PC-3 (cell line): ENCODE data around the gene CYTH4. TPM values are rescaled to one million over a fixed set of nuclear protein-coding genes. Genes with fewer than 3 reads are reported as not detected.

Experiments used
- ATAC-seq: fragments of 200-7000 bp; cut with Tn5 transposase; 2 replicates; pipeline ENCODE4 v1.9.1; 2020; ENCODE audit warnings: mild to moderate bottlenecking, moderate library complexity
- BruUV-seq: library from RNA; stranded (reverse); fragments of 400-500 nt; replicated peaks from 2 replicates; lab custom pipeline; 2021; lab: Mats Ljungman, UMichigan
- CTCF ChIA-PET: fragments of 300-600 bp; sonication (Branson Sonifier 250); formaldehyde crosslinking; loops from one replicate; lab custom pipeline; 2022; ENCODE audit warnings: antibody characterized with exemption; lab: Charles Lee
- POLR2A ChIA-PET: fragments of 300-600 bp; sonication (Branson Sonifier 250); formaldehyde crosslinking; loops from one replicate; lab custom pipeline; 2022; ENCODE audit warnings: antibody characterized with exemption; ENCODE audit not compliant: unreplicated experiment; lab: Charles Lee
- DNase-seq: peaks from one replicate; pipeline ENCODE4 v3.0.0-alpha.2; 2015
- H2AFZ ChIP-seq: fragments of 300-600 bp; sonication (generic); 2 replicates; pipeline ENCODE4 v1.6.0; 2016; ENCODE audit warnings: antibody characterized with exemption, low read length
- H3F3A ChIP-seq: fragments of 300-600 bp; sonication (generic); one replicate; pipeline ENCODE4 v1.6.0; 2017; ENCODE audit warnings: antibody characterized with exemption, low read length, control low read depth, mild to moderate bottlenecking; ENCODE audit not compliant: unreplicated experiment
- H3K27ac ChIP-seq: fragments of 300-600 bp; sonication (generic); 2 replicates; pipeline ENCODE4 v1.5.1; 2016; ENCODE audit warnings: mild to moderate bottlenecking, low read length
- H3K27me3 ChIP-seq: fragments of 300-600 bp; sonication (generic); 2 replicates; pipeline ENCODE4 v1.6.1; 2016; ENCODE audit warnings: low read length, mixed read lengths
- H3K36me3 ChIP-seq: fragments of 300-600 bp; sonication (generic); 2 replicates; pipeline ENCODE4 v1.6.1; 2016; ENCODE audit warnings: low read depth, mixed run types, low read length, mixed read lengths
- H3K4me1 ChIP-seq: fragments of 300-600 bp; sonication (generic); 2 replicates; pipeline ENCODE4 v1.5.1; 2016; ENCODE audit warnings: low read length; ENCODE audit not compliant: insufficient read depth
- H3K4me2 ChIP-seq: fragments of 300-600 bp; sonication (generic); 2 replicates; pipeline ENCODE4 v1.6.0; 2016; ENCODE audit warnings: low read length
- H3K4me3 ChIP-seq: fragments of 300-600 bp; sonication (generic); 2 replicates; pipeline ENCODE4 v1.5.1; 2016; ENCODE audit warnings: mild to moderate bottlenecking, low read length, mixed read lengths
- H3K79me2 ChIP-seq: fragments of 300-600 bp; sonication (generic); 2 replicates; pipeline ENCODE4 v1.6.1; 2017; ENCODE audit warnings: low read length, mixed read lengths
- H3K9ac ChIP-seq: fragments of 300-600 bp; sonication (generic); 2 replicates; pipeline ENCODE4 v1.6.0; 2016; ENCODE audit warnings: mild to moderate bottlenecking, low read length
- H3K9me2 ChIP-seq: fragments of 300-600 bp; sonication (generic); replicated peaks from 2 replicates; pipeline ENCODE4 v1.6.1; 2016; ENCODE audit warnings: mixed run types, low read length, mixed read lengths
- H3K9me3 ChIP-seq: fragments of 300-600 bp; sonication (generic); 2 replicates; pipeline ENCODE4 v1.6.1; 2016; ENCODE audit warnings: low read length, mixed read lengths
- H4K20me1 ChIP-seq: fragments of 300-600 bp; sonication (generic); 2 replicates; pipeline ENCODE4 v1.6.1; 2016; ENCODE audit warnings: low read length, mixed read lengths
- CTCF ChIP-seq: fragments of 300-600 bp; sonication (generic); conservative IDR thresholded peaks from 2 replicates; pipeline ENCODE4 v1.5.1; 2017; ENCODE audit warnings: antibody characterized with exemption, low read depth, mild to moderate bottlenecking, low read length
- EZH2 ChIP-seq: fragments of 300-600 bp; sonication (generic); IDR thresholded peaks from one replicate; pipeline ENCODE4 v1.6.1; 2017; ENCODE audit warnings: antibody characterized with exemption, mild to moderate bottlenecking, low read length; ENCODE audit not compliant: unreplicated experiment
- EZH2phosphoT487 ChIP-seq: fragments of 300-600 bp; sonication (generic); IDR thresholded peaks from 2 replicates; pipeline ENCODE4 v1.6.1; 2018; ENCODE audit warnings: mild to moderate bottlenecking, antibody characterized with exemption, low read length, borderline replicate concordance
- intact Hi-C: fragments of 100-400 bp; cut with micrococcal nuclease; formaldehyde crosslinking; loops from 2 replicates; pipeline ENCODE4 v1.9.0; 2023
- total RNA-seq: library from RNA; depleted of rRNA; stranded (reverse); fragments of >200 nt; gene quantifications from 2 replicates; pipeline ENCODE4 v1.2.3, GENCODE V29; 2014

The CYTH4 gene
- total RNA-seq, 1 experiment from 2014 or later = 1.9 TPM

GRCh38 chr22:37258005-37258752 is 24.1 kb upstream of the CYTH4 start:
- no peaks in the 10 kb centered on the region for H3K79me2 ChIP-seq
- peaks cover 41% of the 10 kb centered on the region for H3K4me1 ChIP-seq
- H3K27me3 ChIP-seq = no peaks in the 10 kb centered on the region
- ATAC-seq (peak; percentile 70), DNase-seq (peak; percentile 48)
- ChIA-PET CTCF (interaction anchor here (1.1 kb wide), 1 partner anchor 14 kb away, joined by 4 read pairs; the partner anchor contains the start of gene RAC2), POLR2A (no interaction called here)
- no peaks in the 10 kb centered on the region for H4K20me1 ChIP-seq
- H3K9me3 ChIP-seq = no peaks in the 10 kb centered on the region
- intact Hi-C loops = no loop called here
- no peak overlapping the region for H2AFZ ChIP-seq
- TF ChIP-seq EZH2 (no peak), CTCF (no peak; the same call in 1 of the 2 replicates), EZH2phosphoT487 (no peak)
- peak overlapping the region; percentile 15; the same call in 1 of the 2 replicates for H3K4me3 ChIP-seq
- no TSS peak for BruUV-seq
- no peak overlapping the region for H3K9ac ChIP-seq
- H3F3A ChIP-seq = no peaks in the 10 kb centered on the region
- no peaks in the 10 kb centered on the region for H3K9me2 ChIP-seq
- H3K36me3 ChIP-seq = no peaks in the 10 kb centered on the region
- H3K27ac ChIP-seq = peak overlapping the region; percentile 72
- peak overlapping the region; percentile 73 for H3K4me2 ChIP-seq

- no peak overlapping the region for H2AFZ ChIP-seq
- no TSS peak for BruUV-seq
- intact Hi-C loops = no loop called here
These were observed 23.4 kb upstream of the CYTH4 start for GRCh38 chr22:37258753-37259401.

More at GRCh38 chr22:37258753-37259401, 23.4 kb upstream of the CYTH4 start:
- DNase-seq = no peak
- Histone ChIP-seq H3K4me3 (peak overlapping the region; percentile 15; the same call in 1 of the 2 replicates), H3K9me2 (no peaks in the 10 kb centered on the region), H3F3A (no peaks in the 10 kb centered on the region), H3K27ac (peak overlapping the region; percentile 72), H3K79me2 (no peaks in the 10 kb centered on the region), H3K4me2 (peak overlapping the region; percentile 73), H3K36me3 (no peaks in the 10 kb centered on the region), H3K9me3 (no peaks in the 10 kb centered on the region), H3K27me3 (no peaks in the 10 kb centered on the region), H3K4me1 (peaks cover 40% of the 10 kb centered on the region), H4K20me1 (no peaks in the 10 kb centered on the region), H3K9ac (no peak overlapping the region)
- ChIA-PET CTCF (interaction anchor here (0.6 to 1.1 kb wide), 5 partner anchors 11 to 65 kb away, joined by 3 to 7 read pairs (median 4); partner anchors contain the start of gene RAC2), POLR2A (interaction anchor here (0.7 kb wide), 1 partner anchor 1833 kb away, joined by 3 read pairs; no protein-coding TSS in a partner anchor)
- TF ChIP-seq CTCF = no peak
- no peak for TF ChIP-seq EZH2phosphoT487
- no peak for TF ChIP-seq EZH2
- no peak for ATAC-seq
